Pancreas (tissue), 10 donors: ENCODE results near the gene OR14J1. TPM values are rescaled to one million over a fixed set of nuclear protein-coding genes. Genes with fewer than 3 reads are reported as not detected.
A peak's percentile ranks its signal among the peaks of the same experiment; 100 is the strongest.
"Not testable (repeated sequence)": the region's sequence is repeated elsewhere in the genome, so short reads cannot be mapped to it uniquely, and the experiment has no call there.

Source experiments
- ATAC-seq, 4 donors: fragments of 200-7000 bp; cut with Tn5 transposase; one replicate each; pipeline versions ENCODE4 v1.8.0 to v1.9.1; 2020; ENCODE audit warnings: mild to moderate bottlenecking in 4 of 4, moderate library complexity in 4 of 4
- DNase-seq, 6 donors: peaks; one replicate each; pipeline ENCODE4 v3.0.0-alpha.2; 2020
- FAIRE-seq: peaks from 2 replicates; lab custom pipeline; 2012; peaks lifted over from hg19 to GRCh38; lab: Jason Lieb, UNC
- H3K27ac ChIP-seq, 4 donors: fragments of 200-600 bp; sonication (generic); 1 replicate in 3 of 4; 2 replicates in 1 of 4; pipeline versions ENCODE4 v1.5.0 to v1.8.0; 2020
- H3K27me3 ChIP-seq, 4 donors: fragments of 200-600 bp; one replicate each; pipeline ENCODE4 v1.8.0; 2021
- H3K36me3 ChIP-seq, 3 donors: fragments of 200-600 bp; sonication (generic) in 1 of 3; one replicate each; pipeline versions ENCODE4 v1.5.0 to v1.8.0; 2020 to 2021
- H3K4me1 ChIP-seq, 3 donors: fragments of 200-600 bp; one replicate each; pipeline ENCODE4 v1.8.0; 2021
- H3K4me3 ChIP-seq, 4 donors: fragments of 200-600 bp; sonication (generic) in 2 of 4; one replicate each; pipeline versions ENCODE4 v1.5.0 to v1.8.0; 2020 to 2021
- H3K9me3 ChIP-seq, 4 donors: fragments of 200-600 bp; one replicate each; pipeline ENCODE4 v1.8.0; 2021
- WGBS, 2 donors: extraction: QIAGEN DNeasy Blood & Tissue Kit; methylation state at CpG; one replicate each; pipeline ENCODE4 v1.1.7; 2013; 5-methylcytosine and 5-hydroxymethylcytosine counted together
- intact Hi-C, 3 donors: fragments of 100-400 bp; cut with DNase I; formaldehyde crosslinking; loops; one replicate each; pipeline versions ENCODE4 v1.11.1 to v1.14.2; 2022
- polyA plus RNA-seq, 2 donors: library from polyadenylated mRNA; stranded (reverse); fragments of 200-250 nt; gene quantifications; one replicate each; pipeline ENCODE4 v1.2.3, GENCODE V29; 2013
- total RNA-seq, 6 donors: library from RNA; stranded (reverse); fragmentation: NEBNext Ultra II Directional in 4 of 6; extraction: Animal tissue kit (Norgen Biotek cat#: 25700) in 4 of 6; gene quantifications; one replicate each; pipeline versions ENCODE4 v1.2.1 to v1.2.4, GENCODE V29; 2021 to 2023
- TF ChIP-seq, protein P1 (sequence below), 4 donors: fragments of 200-600 bp; sonication (generic) in 3 of 4; IDR thresholded peaks; one replicate each; pipeline versions ENCODE4 v1.5.0 to v1.8.0; 2021; ENCODE audit warnings: antibody characterized with exemption in 4 of 4
- donor health status: healthy with polysubstance abuse.
- donor health status: DM: no; HTN: no; CAD: no; lungs with moderate emphysema.
- donor health status: DM: no; HTN: no; CAD: no.
- donor health status: control.
- donor health status: control.
- donor health status: Bipolar disorder and iron deficiency.
- donor health status: DM: yes; HTN: yes; CAD: no.
- donor health status: DM: no; HTN: no; CAD: no.
- donor health status: DM: no; HTN: no; CAD: no.
- donor health status: DM: yes; HTN: yes; CAD: no.

The OR14J1 gene
- total and polyA plus RNA-seq, 8 donors = not detected

DNA sequence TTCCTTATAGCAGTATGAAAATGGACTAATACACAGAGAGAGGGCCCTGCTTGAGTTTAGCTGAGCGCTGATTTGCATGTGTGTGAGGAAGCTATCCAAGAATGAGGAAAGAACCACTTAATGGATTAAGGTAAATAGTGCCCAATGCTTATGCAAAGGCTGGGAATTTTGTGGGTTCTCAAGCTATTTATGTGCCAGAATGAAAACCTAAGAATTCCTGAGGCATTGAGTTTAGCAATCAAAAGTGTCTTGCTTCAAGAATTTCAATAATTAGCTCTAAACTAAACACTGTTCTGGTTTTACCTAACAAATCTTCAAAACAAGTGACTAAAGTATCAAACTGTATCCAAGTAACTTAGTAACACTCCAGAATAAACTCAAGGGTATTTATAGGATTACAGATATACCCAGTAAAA is 7.0 kb upstream of the OR14J1 start:
- Histone ChIP-seq H3K27ac (no peak overlapping the region), H3K4me3 (no peak overlapping the region), H3K9me3 (no peaks in the 10 kb centered on the region), H3K27me3 (no peaks in the 10 kb centered on the region), H3K36me3 (no peaks in the 10 kb centered on the region), H3K4me1 (no peaks in the 10 kb centered on the region)
- intact Hi-C loops = no loop called here
- 96 to 97% methylated on average over 1 of the region's 1 CpG for WGBS, 2 donors
- ATAC-seq = no peak
- TF ChIP-seq, protein P1, sequence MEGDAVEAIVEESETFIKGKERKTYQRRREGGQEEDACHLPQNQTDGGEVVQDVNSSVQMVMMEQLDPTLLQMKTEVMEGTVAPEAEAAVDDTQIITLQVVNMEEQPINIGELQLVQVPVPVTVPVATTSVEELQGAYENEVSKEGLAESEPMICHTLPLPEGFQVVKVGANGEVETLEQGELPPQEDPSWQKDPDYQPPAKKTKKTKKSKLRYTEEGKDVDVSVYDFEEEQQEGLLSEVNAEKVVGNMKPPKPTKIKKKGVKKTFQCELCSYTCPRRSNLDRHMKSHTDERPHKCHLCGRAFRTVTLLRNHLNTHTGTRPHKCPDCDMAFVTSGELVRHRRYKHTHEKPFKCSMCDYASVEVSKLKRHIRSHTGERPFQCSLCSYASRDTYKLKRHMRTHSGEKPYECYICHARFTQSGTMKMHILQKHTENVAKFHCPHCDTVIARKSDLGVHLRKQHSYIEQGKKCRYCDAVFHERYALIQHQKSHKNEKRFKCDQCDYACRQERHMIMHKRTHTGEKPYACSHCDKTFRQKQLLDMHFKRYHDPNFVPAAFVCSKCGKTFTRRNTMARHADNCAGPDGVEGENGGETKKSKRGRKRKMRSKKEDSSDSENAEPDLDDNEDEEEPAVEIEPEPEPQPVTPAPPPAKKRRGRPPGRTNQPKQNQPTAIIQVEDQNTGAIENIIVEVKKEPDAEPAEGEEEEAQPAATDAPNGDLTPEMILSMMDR (IDR thresholded peaks at IDR 0.05) = no peak
- FAIRE-seq = no peak
- DNase-seq = no peak

DNA sequence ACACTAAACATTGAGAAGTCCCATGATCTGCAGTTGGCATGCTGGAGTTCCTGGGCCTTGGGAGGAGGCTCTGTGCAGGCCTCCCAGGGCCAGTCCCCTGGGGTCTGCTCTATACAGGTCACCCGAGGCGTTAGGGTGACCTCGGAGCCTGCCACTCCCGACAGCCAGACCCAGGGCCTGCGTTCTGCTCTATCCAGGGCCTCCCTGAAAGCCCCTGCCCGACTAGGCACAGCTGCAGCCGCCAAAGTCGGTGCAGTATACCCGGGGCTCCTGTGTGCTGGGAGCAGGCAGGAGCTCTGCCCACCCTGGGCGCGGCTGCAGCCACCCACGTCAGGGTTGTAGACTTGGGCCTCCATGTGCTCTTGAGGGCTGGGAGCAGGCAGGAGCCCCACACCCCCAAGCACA is 6.3 kb upstream of the OR14J1 start:
- Histone ChIP-seq H3K4me3 (no peak overlapping the region), H3K27ac (no peak overlapping the region), H3K36me3 (no peaks in the 10 kb centered on the region), H3K9me3 (no peaks in the 10 kb centered on the region), H3K27me3 (no peaks in the 10 kb centered on the region), H3K4me1 (no peaks in the 10 kb centered on the region)
- intact Hi-C loops = no loop called here
- ATAC-seq (no peak), DNase-seq (peak in 1 of 6 donors; percentile 38), FAIRE-seq (no peak)
- 77 to 79% methylated on average over 12 of the region's 12 CpGs for WGBS, 2 donors
- TF ChIP-seq, protein P1 (IDR thresholded peaks at IDR 0.05) = no peak

DNA sequence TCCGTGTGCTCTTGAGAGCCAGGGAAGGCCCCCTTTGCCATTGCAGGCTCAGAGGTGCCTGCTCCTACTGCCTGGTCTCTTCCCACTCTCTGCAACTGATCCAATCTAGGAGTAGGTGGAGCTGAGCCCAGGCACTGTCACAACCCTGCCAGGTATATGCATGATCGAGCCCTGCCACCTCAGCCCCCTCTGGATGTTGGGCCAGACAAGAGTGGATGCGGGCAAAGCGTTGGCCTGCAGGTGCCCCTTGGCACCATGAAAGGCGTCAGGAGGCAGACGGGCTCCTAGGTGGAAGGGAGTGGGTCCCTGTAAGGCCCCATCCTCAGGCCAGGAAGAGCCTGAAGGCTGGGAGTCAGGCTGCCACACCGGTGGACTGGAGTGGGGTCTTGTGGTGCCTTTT is 5.9 kb upstream of the OR14J1 start:
- FAIRE-seq = no peak
- Histone ChIP-seq H3K36me3 (no peaks in the 10 kb centered on the region), H3K4me3 (no peak overlapping the region), H3K4me1 (no peaks in the 10 kb centered on the region), H3K27me3 (no peaks in the 10 kb centered on the region), H3K9me3 (no peaks in the 10 kb centered on the region), H3K27ac (no peak overlapping the region)
- peak in 1 of 6 donors; percentile 35 for DNase-seq
- 88 to 89% methylated on average over 7 of the region's 7 CpGs for WGBS, 2 donors
- TF ChIP-seq, protein P1 (IDR thresholded peaks at IDR 0.05) = no peak
- intact Hi-C loops = no loop called here
- ATAC-seq = no peak

DNA sequence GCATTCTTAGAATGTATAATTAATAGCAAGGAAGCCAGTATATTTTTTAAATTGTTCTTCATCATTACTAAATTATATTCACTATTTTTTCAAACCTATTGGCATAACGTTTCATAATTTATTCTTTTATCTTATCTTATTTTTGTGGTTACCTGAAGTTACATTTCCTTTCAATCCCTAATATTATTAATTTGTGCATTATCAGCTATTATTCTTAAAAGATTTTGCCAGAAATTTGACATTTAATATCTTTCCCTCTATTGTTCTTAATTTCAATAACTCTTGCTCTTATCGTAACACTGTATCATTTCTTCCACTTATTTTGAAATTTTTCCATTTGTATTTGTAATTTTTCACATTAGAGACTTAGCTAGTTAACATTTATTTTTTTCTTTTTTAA is 18.4 kb downstream of the OR14J1 start:
- H3K9me3 ChIP-seq = no peaks in the 10 kb centered on the region
- H3K4me1 ChIP-seq = no peaks in the 10 kb centered on the region
- peaks cover 0 to 4% (median under 1%) of the 10 kb centered on the region in 4 donors for H3K27me3 ChIP-seq
- DNase-seq (no peak), ATAC-seq (no peak), FAIRE-seq (no peak)
- WGBS, 2 donors = 59 to 64% methylated on average over 2 of the region's 2 CpGs
- intact Hi-C loops = no loop called here
- no peaks in the 10 kb centered on the region for H3K36me3 ChIP-seq
- TF ChIP-seq, protein P1 (IDR thresholded peaks at IDR 0.05) = no peak
- no peak overlapping the region for H3K4me3 ChIP-seq
- H3K27ac ChIP-seq = no peak overlapping the region

- H3K4me1 ChIP-seq, ATAC-seq, H3K27ac ChIP-seq, FAIRE-seq, H3K4me3 ChIP-seq, H3K36me3 ChIP-seq, H3K9me3 ChIP-seq, intact Hi-C loops, DNase-seq: not testable (repeated sequence)
- H3K27me3 ChIP-seq = peaks cover 0 to 11% (median 4%) of the 10 kb centered on the region in 4 donors
Measured at GRCh38 chr6:29323332-29323731, 21.8 kb downstream of the OR14J1 start.
